GM19023 (cell line): ENCODE results near the gene PCDHGA2.
A peak's percentile ranks its signal among the peaks of the same experiment; 100 is the strongest.

ENCODE experiments used
- ATAC-seq: cut with Tn5 transposase; IDR thresholded peaks from one replicate; pipeline ENCODE4 v1.9.1; 2021; ENCODE audit warnings: mild to moderate bottlenecking, moderate library complexity; ENCODE audit not compliant: unreplicated experiment

PCDHGA2 gene

GRCh38 chr5:141382469-141383294, 44.1 kb downstream of the PCDHGA2 start, which contains the start of gene PCDHGA7:
Gene PCDHGA7 (plus strand): TSS chr5:141382742. CDS start chr5:141382900, 158 bp downstream.
- no peak for ATAC-seq

GRCh38 chr5:141383345-141383744, 44.8 kb downstream of the PCDHGA2 start:
- no peak for ATAC-seq

- no peak for ATAC-seq
Measured at GRCh38 chr5:141384471-141385267, 46.1 kb downstream of the PCDHGA2 start.

GRCh38 chr5:141387557-141388311, 49.2 kb downstream of the PCDHGA2 start, which contains the start of gene PCDHGB4:
Gene PCDHGB4 (plus strand): TSS chr5:141387698. CDS start chr5:141387885, 187 bp downstream.
- peak; percentile 70 for ATAC-seq

DNA sequence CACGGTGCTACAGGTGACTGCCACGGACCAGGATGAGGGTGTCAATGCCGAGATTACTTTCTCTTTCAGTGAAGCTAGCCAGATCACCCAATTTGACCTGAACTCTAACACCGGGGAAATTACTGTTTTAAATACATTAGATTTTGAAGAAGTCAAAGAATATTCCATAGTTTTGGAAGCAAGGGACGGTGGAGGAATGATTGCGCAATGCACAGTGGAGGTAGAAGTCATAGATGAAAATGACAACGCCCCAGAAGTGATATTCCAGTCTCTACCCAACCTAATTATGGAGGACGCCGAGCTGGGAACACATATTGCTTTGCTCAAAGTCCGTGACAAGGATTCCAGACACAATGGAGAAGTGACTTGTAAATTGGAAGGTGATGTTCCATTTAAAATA, 50.1 kb downstream of the PCDHGA2 start:
- ATAC-seq = no peak

DNA sequence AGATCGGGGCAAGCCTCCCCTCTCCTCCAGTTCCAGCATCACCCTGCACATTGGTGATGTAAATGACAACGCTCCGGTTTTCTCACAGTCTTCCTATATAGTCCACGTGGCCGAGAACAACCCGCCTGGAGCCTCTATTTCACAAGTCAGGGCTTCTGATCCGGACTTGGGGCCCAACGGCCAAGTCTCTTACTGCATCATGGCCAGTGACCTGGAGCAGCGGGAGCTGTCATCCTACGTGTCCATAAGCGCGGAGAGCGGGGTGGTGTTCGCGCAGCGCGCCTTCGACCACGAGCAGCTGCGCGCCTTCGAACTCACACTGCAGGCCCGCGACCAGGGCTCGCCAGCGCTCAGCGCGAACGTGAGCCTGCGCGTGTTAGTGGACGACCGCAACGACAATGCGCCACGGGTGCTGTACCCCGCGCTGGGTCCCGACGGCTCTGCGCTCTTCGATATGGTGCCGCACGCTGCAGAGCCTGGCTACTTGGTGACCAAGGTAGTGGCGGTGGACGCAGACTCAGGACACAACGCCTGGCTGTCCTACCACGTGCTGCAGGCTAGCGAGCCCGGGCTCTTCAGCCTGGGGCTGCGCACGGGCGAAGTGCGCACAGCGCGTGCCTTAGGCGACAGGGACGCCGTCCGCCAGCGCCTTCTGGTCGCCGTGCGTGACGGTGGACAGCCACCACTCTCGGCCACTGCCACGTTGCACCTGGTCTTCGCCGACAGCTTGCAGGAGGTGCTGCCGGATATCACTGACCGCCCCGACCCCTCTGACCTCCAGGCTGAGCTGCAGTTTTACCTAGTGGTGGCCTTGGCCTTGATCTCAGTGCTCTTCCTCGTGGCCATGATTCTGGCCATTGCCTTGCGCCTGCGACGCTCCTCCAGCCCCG, 50.8 kb downstream of the PCDHGA2 start:
- no peak for ATAC-seq

DNA sequence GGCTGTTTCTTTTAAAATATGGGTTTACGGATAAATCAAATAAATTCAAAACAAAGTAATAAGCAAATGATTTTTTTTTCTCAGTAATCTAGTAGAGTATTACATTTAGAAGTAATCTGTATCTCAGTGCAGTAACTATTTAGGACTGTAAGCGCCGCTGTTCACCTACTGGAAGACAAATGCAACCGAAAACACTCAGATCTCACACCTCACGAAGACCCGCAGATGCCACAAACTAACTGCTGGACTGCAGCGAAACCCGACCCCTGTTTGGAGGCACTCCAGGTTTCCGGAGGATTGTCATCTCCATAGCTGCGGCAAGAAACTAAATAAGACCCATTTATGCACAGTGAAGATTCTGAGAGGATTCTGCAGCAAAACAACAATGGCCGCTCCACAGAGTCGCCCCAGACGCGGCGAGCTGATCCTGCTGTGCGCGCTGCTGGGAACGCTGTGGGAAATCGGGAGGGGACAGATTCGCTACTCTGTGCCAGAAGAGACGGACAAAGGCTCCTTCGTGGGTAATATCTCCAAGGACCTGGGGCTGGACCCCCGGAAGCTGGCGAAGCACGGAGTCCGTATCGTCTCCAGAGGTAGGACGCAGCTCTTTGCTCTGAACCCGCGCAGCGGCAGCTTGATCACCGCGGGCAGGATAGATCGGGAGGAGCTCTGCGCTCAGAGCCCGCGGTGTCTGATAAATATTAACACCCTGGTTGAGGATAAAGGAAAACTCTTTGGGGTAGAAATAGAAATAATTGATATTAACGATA, 54.1 kb downstream of the PCDHGA2 start, which contains the start of gene PCDHGA8:
Gene PCDHGA8 (plus strand): TSS at position 205 of the 770 bp plus-strand sequence. CDS start 181 bp downstream, at position 386.
- no peak for ATAC-seq
